ENCODE data around the gene TMEM63B. TPM values are rescaled to one million over a fixed set of nuclear protein-coding genes. Genes with fewer than 3 reads are reported as not detected.
"Not testable (repeated sequence)": the region's sequence is repeated elsewhere in the genome, so short reads cannot be mapped to it uniquely, and the experiment has no call there.

The TMEM63B gene
- total and polyA plus RNA-seq, 9 of the 15 experiments (the other 6 are each of a cell fraction or from before 2014, with no cell fraction given) = 0.14 to 39.4 (median 14.4) TPM

GRCh38 chr6:44194326-44194725, 67.0 kb downstream of the TMEM63B start (continued):
- TF ChIP-seq PYGO2 (tag; IDR thresholded peaks at IDR 0.05) (no peak), ZNF644 (tag; IDR thresholded peaks at IDR 0.05; ENCODE audit: low read depth) (no peak)

- ATAC-seq; H4K20me1 ChIP-seq (replicated peaks; ENCODE audit: control insufficient read depth, insufficient read depth, low read length); intact Hi-C loops (cut with micrococcal nuclease); BruUV-seq (replicated peaks); H3K27me3 ChIP-seq (ENCODE audit: control insufficient read depth in 2 of 2, insufficient read depth in 2 of 2, low read length in 2 of 2); H3K4me3 ChIP-seq; H3K79me2 ChIP-seq (ENCODE audit: control insufficient read depth, insufficient read depth, low read length); in situ Hi-C loops (cut with MboI); H3K9me3 ChIP-seq (replicated peaks; ENCODE audit: control insufficient read depth, insufficient read depth, low read depth, low read length); H2AFZ ChIP-seq (ENCODE audit: low read depth, low read length); H3K27ac ChIP-seq (ENCODE audit: extremely low read depth, low read depth, low read length); FAIRE-seq; H3K9me1 ChIP-seq (ENCODE audit: control insufficient read depth, insufficient read depth, low read length); H3K4me2 ChIP-seq (ENCODE audit: insufficient read depth, low read length); H3K9ac ChIP-seq (ENCODE audit: insufficient read depth in 1 of 2, low read depth in 2 of 2, low read length in 2 of 2); DNase-seq (ENCODE audit: extremely low read depth in 1 of 4, low spot score in 3 of 4); H3K36me3 ChIP-seq (ENCODE audit: control insufficient read depth, insufficient read depth, low read length): not testable (repeated sequence)
- CTCF ChIA-PET (ENCODE audit: low intra/inter-chr PET ratio) = interaction anchor here (0.7 kb wide), 1 partner anchor 23 kb away, joined by 3 read pairs; no protein-coding TSS in a partner anchor
- H3K4me1 ChIP-seq (replicated peaks in 1 of 2; ENCODE audit: control insufficient read depth in 2 of 2, insufficient read depth in 2 of 2, low read length in 2 of 2) = peaks cover 15 to 20% of the 10 kb centered on the region in 2 experiments
- POLR2A ChIA-PET = interaction anchor here (0.5 to 1.4 kb wide), 4 partner anchors 11 to 51 kb away, joined by 3 to 4 read pairs (median 3); partner anchors contain the start of gene CAPN11
- 0 out of 2 replicates have a peak, but pooled peaks have one; percentile 28 for TF ChIP-seq EGR1 (conservative IDR thresholded peaks at IDR 0.05)
- WGBS (ENCODE audit: insufficient coverage, low coverage, missing lambda C conversion rate) = 72% methylated on average over 11 of the region's 11 CpGs
Observed at GRCh38 chr6:44196351-44196750, 69.0 kb downstream of the TMEM63B start.

- intact Hi-C loops (cut with micrococcal nuclease) = no loop called here
- H3K4me2 ChIP-seq (ENCODE audit: insufficient read depth, low read length) = no peak overlapping the region
- H2AFZ ChIP-seq (ENCODE audit: low read depth, low read length) = no peak overlapping the region
- ChIA-PET POLR2A (interaction anchor here (0.6 to 0.8 kb wide), 3 partner anchors 10 to 1533 kb away, joined by 3 to 4 read pairs (median 3); no protein-coding TSS in a partner anchor), CTCF (ENCODE audit: low intra/inter-chr PET ratio) (no interaction called here)
- H3K36me3 ChIP-seq (ENCODE audit: control insufficient read depth, insufficient read depth, low read length) = no peaks in the 10 kb centered on the region
- ATAC-seq (no peak), DNase-seq (ENCODE audit: extremely low read depth in 1 of 4, low spot score in 3 of 4) (no peak), FAIRE-seq (no peak)
- TF ChIP-seq MED1 (CRISPR knock-in tag; IDR thresholded peaks at IDR 0.05; ENCODE audit: borderline replicate concordance) (no peak), IRF1 (CRISPR knock-in tag; IDR thresholded peaks at IDR 0.05; ENCODE audit: borderline replicate concordance) (no peak), ZNF134 (CRISPR knock-in tag; conservative IDR thresholded peaks at IDR 0.05) (no peak), RFX5 (IDR thresholded peaks at IDR 0.05; ENCODE audit: low read depth, low read length) (no peak), RFX7 (CRISPR knock-in tag; IDR thresholded peaks at IDR 0.05) (no peak), HES1 (IDR thresholded peaks at IDR 0.05; ENCODE audit: low read depth) (no peak), YY1 (IDR thresholded peaks at IDR 0.05; ENCODE audit: borderline replicate concordance in 1 of 3, control insufficient read depth in 1 of 3, extremely low read depth in 1 of 3, insufficient read depth in 3 of 3, insufficient read length in 1 of 3, insufficient replicate concordance in 2 of 3, low read depth in 1 of 3, low read length in 2 of 3) (no peak), STAT5B (CRISPR knock-in tag; IDR thresholded peaks at IDR 0.05) (no peak), TCF7 (IDR thresholded peaks at IDR 0.05; ENCODE audit: borderline replicate concordance) (no peak), SRSF1 (IDR thresholded peaks at IDR 0.05; ENCODE audit: low read depth, low read length) (no peak)
- no peaks in the 10 kb centered on the region for H3K27me3 ChIP-seq (ENCODE audit: control insufficient read depth in 2 of 2, insufficient read depth in 2 of 2, low read length in 2 of 2)
- peaks cover 26 to 27% of the 10 kb centered on the region in 2 experiments for H3K4me1 ChIP-seq (replicated peaks in 1 of 2; ENCODE audit: control insufficient read depth in 2 of 2, insufficient read depth in 2 of 2, low read length in 2 of 2)
- H3K4me3 ChIP-seq = no peak overlapping the region
- BruUV-seq (replicated peaks) = no TSS peak
- no peak overlapping the region for H3K27ac ChIP-seq (ENCODE audit: extremely low read depth, low read depth, low read length)
- no peaks in the 10 kb centered on the region for H3K79me2 ChIP-seq (ENCODE audit: control insufficient read depth, insufficient read depth, low read length)
- WGBS (ENCODE audit: insufficient coverage, low coverage, missing lambda C conversion rate) = 58% methylated on average over 3 of the region's 3 CpGs
- H3K9ac ChIP-seq (ENCODE audit: insufficient read depth in 1 of 2, low read depth in 2 of 2, low read length in 2 of 2) = no peak overlapping the region
- no peaks in the 10 kb centered on the region for H4K20me1 ChIP-seq (replicated peaks; ENCODE audit: control insufficient read depth, insufficient read depth, low read length)
- H3K9me1 ChIP-seq (ENCODE audit: control insufficient read depth, insufficient read depth, low read length) = no peaks in the 10 kb centered on the region
- in situ Hi-C loops (cut with MboI) = no loop called here
- no peaks in the 10 kb centered on the region for H3K9me3 ChIP-seq (replicated peaks; ENCODE audit: control insufficient read depth, insufficient read depth, low read depth, low read length)
Observed at GRCh38 chr6:44198684-44199083, 71.3 kb downstream of the TMEM63B start.
